C4-2B (cell line): ENCODE measurements around the gene INPP4B.

Source experiments
- CTCF ChIP-seq: fragments of 450-650 bp; conservative IDR thresholded peaks from 2 replicates; pipeline ENCODE4 v1.5.1; 2017; ENCODE audit warnings: mild to moderate bottlenecking
- ZFX ChIP-seq: fragments of 450-650 bp; IDR thresholded peaks from 2 replicates; pipeline ENCODE4 v1.6.1; 2017

- TF ChIP-seq CTCF (no peak), ZFX (no peak)
Observed at GRCh38 chr4:142583708-142584107, 262.4 kb downstream of the INPP4B start.
